ENCODE measurements around the gene PLEKHA6.

- TF ChIP-seq PPARA (CRISPR knock-in tag; IDR thresholded peaks at IDR 0.05; ENCODE audit: borderline replicate concordance), result no peak
- TF ChIP-seq RARB (CRISPR knock-in tag; IDR thresholded peaks at IDR 0.05), result no peak
- no peak for TF ChIP-seq TSHZ2 (CRISPR knock-in tag; IDR thresholded peaks at IDR 0.05)
- no peak for TF ChIP-seq ZFP3 (CRISPR knock-in tag; IDR thresholded peaks at IDR 0.05)
Measured at GRCh38 chr1:204331847-204332487, 27.8 kb downstream of the PLEKHA6 start.
